Activated CD8-positive, alpha-beta T cell treated with anti-CD3 and anti-CD28 coated beads, Interleukin-2, amount 10 ng/mL, durations not matched to agents 7 days and 5 days (primary cell): ENCODE data around the gene RNU1-3. TPM values are rescaled to one million over a fixed set of nuclear protein-coding genes. Genes with fewer than 3 reads are reported as not detected.

Experiments
- ATAC-seq: fragments of 150-1000 bp; cut with Tn5 transposase; one replicate; pipeline ENCODE4 v1.10.0; 2021; ENCODE audit warnings: moderate library complexity
- CTCF ChIA-PET: fragments of 350-600 bp; sonication (Branson Sonifier 250); formaldehyde crosslinking; loops from one replicate; lab custom pipeline; 2021; ENCODE audit warnings: antibody characterized with exemption; lab: Charles Lee
- POLR2A ChIA-PET: fragments of 350-600 bp; sonication (Branson Sonifier 250); formaldehyde crosslinking; loops from one replicate; lab custom pipeline; 2021; ENCODE audit warnings: antibody characterized with exemption; lab: Charles Lee
- DNase-seq: peaks from one replicate; pipeline ENCODE4 v3.0.0-alpha.2; 2020
- H3K27ac Mint-ChIP-seq: one replicate; pipeline ENCODE4 v1.8.0; 2021; ENCODE audit warnings: mild to moderate bottlenecking, mixed read lengths
- H3K27me3 Mint-ChIP-seq: one replicate; pipeline ENCODE4 v1.8.0; 2021; ENCODE audit warnings: low read depth, mixed read lengths
- H3K36me3 Mint-ChIP-seq: one replicate; pipeline ENCODE4 v1.8.0; 2021; ENCODE audit warnings: low read depth, mixed read lengths
- H3K4me1 Mint-ChIP-seq: one replicate; pipeline ENCODE4 v1.8.0; 2021; ENCODE audit warnings: low read depth, mixed read lengths
- H3K4me3 Mint-ChIP-seq: one replicate; pipeline ENCODE4 v1.8.0; 2021; ENCODE audit warnings: mild to moderate bottlenecking, mixed read lengths
- H3K9me3 Mint-ChIP-seq: one replicate; pipeline ENCODE4 v1.8.0; 2022; ENCODE audit warnings: mixed read lengths; ENCODE audit not compliant: insufficient read depth
- total RNA-seq, 2 experiments: library from RNA; stranded (reverse); gene quantifications; one replicate each; pipeline ENCODE4 v1.2.3, GENCODE V29; 2021

The RNU1-3 gene
- total RNA-seq, 2 experiments from 2014 or later = 1,730 to 2,232 TPM

DNA sequence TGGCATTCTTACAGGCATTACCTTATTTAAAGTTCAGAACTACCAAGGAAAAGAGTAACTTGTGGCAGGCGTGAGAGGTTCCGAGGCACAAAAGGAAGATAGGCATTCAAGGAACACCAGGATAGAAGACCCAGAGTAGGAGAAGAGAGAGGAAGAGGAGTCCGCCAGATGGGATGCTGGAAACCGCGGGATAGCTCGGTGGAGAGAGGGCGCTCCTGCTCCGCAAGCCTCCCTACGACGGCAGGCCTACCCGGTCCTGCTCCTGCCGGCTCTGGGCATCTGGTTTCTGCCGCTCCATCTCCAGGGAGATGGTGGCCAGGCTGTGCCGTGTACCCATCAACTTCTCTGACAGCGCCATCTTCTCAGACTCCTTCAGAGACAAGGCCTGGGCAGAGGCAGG lies 48.0 kb downstream of the RNU1-3 start:
- CTCF ChIA-PET = interaction anchor here (1.1 to 1.4 kb wide), 2 partner anchors 10 to 333 kb away, joined by 3 to 8 read pairs; no protein-coding TSS in a partner anchor
- no peak overlapping the region for H3K4me3 Mint-ChIP-seq
- no peaks in the 10 kb centered on the region for H3K27me3 Mint-ChIP-seq
- POLR2A ChIA-PET = interaction anchor here (0.7 kb wide), 1 partner anchor 83 kb away, joined by 3 read pairs; no protein-coding TSS in a partner anchor
- H3K36me3 Mint-ChIP-seq = no peaks in the 10 kb centered on the region
- ATAC-seq (no peak), DNase-seq (no peak)
- H3K27ac Mint-ChIP-seq = no peak overlapping the region
- H3K4me1 Mint-ChIP-seq = no peaks in the 10 kb centered on the region
- H3K9me3 Mint-ChIP-seq = no peaks in the 10 kb centered on the region

GRCh38 chr1:16617778-16618580 lies 48.8 kb downstream of the RNU1-3 start:
- ChIA-PET POLR2A (interaction anchor here (0.7 kb wide), 1 partner anchor 84 kb away, joined by 3 read pairs; no protein-coding TSS in a partner anchor), CTCF (interaction anchor here (1.1 to 1.4 kb wide), 2 partner anchors 9 to 334 kb away, joined by 3 to 8 read pairs; no protein-coding TSS in a partner anchor)
- H3K36me3 Mint-ChIP-seq = no peaks in the 10 kb centered on the region
- DNase-seq (no peak), ATAC-seq (no peak)
- no peaks in the 10 kb centered on the region for H3K4me1 Mint-ChIP-seq
- H3K27me3 Mint-ChIP-seq = no peaks in the 10 kb centered on the region
- no peak overlapping the region for H3K4me3 Mint-ChIP-seq
- no peaks in the 10 kb centered on the region for H3K9me3 Mint-ChIP-seq
- H3K27ac Mint-ChIP-seq = no peak overlapping the region

GRCh38 chr1:16617114-16617631 lies 49.6 kb downstream of the RNU1-3 start:
- ChIA-PET POLR2A (interaction anchor here (1.5 to 1.6 kb wide), 2 partner anchors 104 to 288 kb away, joined by 3 to 4 read pairs; no protein-coding TSS in a partner anchor), CTCF (interaction anchor here (0.6 to 1.8 kb wide), 4 partner anchors 8 to 436 kb away, joined by 3 to 8 read pairs (median 7); no protein-coding TSS in a partner anchor)
- H3K36me3 Mint-ChIP-seq = no peaks in the 10 kb centered on the region
- no peak overlapping the region for H3K4me3 Mint-ChIP-seq
- DNase-seq (peak; percentile 21), ATAC-seq (no peak)
- no peaks in the 10 kb centered on the region for H3K4me1 Mint-ChIP-seq
- H3K27ac Mint-ChIP-seq = no peak overlapping the region
- H3K27me3 Mint-ChIP-seq = no peaks in the 10 kb centered on the region
- no peaks in the 10 kb centered on the region for H3K9me3 Mint-ChIP-seq

Other genes starting within 250 kb of the RNU1-3 start
- not detected for gene SPATA21, start 229.5 kb downstream of the RNU1-3 start, total RNA-seq
- gene NECAP2, start 226.2 kb downstream of the RNU1-3 start, total RNA-seq = 10 to 100 TPM; 93.8 to 94.3 TPM
- gene RNU1-1, start 152.7 kb downstream of the RNU1-3 start, total RNA-seq = 1,000 to 10,000 TPM; 1,730 to 2,232 TPM
- 1 to 10 TPM; 1.5 to 2.2 TPM for gene NBPF1, start 53.4 kb downstream of the RNU1-3 start, total RNA-seq
- gene RNU1-4, start 73.6 kb upstream of the RNU1-3 start, total RNA-seq = 1,000 to 10,000 TPM; 1,730 to 2,232 TPM
- 1,000 to 10,000 TPM; 1,730 to 2,232 TPM for gene RNU1-2, start 229.0 kb upstream of the RNU1-3 start, total RNA-seq